GM18502 (cell line): ENCODE data around the gene MAP1LC3A.

Experiments used
- ATAC-seq: cut with Tn5 transposase; IDR thresholded peaks from one replicate; pipeline ENCODE4 v1.9.1; 2021; ENCODE audit warnings: mild to moderate bottlenecking; ENCODE audit not compliant: unreplicated experiment, poor library complexity

MAP1LC3A gene

DNA sequence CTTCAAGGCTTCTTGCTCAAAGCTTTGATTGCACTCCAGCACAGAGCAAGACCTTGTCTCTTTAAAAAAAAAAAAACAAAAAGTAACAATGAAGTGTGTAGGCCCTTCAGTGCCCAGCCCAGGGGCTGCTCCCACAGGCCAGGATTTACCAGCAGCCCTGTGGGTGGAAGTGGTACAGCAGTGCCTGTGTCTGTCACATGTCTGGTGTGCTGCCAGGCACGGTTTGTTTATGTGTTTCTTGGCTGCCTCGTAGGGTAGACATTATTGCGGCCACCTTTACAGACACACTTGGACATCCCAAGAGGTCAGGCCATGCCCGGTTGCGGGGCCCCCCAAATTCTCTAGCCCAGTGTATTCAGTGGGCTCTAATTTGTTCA is 29.6 kb upstream of the MAP1LC3A start:
- ATAC-seq, result no peak

DNA sequence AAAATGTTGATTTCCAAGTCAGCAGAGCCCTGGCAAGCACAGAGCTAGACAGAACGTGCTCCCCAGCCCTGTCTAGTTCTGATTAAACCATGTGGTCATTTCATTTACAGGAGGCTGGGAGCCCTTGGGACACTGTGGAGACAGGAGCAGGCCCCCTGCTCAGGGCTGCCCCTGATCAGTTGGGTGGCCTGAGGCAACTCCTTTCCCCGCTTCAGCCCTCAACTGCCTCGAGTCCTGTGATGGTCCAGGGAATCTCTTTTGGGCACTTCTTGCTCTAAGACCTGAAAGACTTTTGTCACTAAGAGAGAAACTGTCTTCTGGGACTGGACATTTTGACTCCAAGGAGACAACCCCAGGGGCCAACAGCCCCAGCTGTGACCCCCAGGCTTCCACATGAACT is 28.8 kb upstream of the MAP1LC3A start:
- no peak for ATAC-seq

DNA sequence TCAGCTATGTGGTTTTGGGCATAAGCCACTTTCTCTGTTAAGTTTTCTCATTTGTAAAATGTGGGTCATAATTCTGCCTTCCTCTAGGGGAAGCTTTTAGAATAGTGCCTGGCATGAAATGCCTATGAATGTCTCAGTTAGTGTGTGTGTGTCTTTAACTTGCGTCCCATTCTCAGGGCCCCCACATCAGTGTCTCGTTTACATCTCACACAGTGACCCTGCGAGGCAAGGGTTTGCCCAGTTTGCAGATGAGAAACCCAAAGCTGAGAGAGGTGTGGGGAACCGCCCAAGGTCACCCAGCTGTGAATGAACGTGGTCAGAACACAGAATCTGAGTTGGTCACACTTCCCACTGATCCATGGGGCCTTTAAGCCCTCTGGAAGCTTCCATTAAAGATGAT is 28.2 kb upstream of the MAP1LC3A start:
- no peak for ATAC-seq

DNA sequence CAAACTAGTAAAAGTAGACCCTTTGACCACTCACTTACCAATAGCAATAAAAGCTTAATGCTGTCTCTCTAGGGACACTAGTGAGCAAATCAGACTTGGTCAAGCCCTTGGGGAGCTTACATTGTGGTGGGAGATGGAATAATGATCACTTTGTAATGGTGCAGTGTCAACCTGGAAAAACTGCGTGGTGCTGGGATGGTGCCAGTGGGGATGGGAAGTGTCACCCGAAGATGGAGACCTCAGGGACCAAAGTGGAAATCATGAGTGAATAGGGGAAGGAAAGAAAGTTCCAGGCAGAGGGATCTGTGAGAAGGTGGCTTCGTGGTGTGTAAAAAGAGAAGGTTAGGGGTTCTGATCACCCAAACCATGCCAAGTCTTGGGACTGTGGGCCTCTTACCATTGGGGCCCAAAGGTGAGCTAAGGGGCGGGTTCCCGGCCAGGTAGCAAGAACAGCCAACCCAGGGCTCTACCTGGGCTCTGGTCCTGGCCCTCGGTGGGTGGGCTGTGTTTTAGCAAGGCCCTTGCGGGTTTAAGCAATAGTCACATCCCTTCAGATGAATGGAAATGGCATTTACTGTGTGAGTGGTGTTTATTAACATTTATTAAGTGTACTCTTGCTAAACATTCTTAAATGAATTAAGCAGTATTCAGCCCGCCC is 26.8 kb upstream of the MAP1LC3A start:
- no peak for ATAC-seq

DNA sequence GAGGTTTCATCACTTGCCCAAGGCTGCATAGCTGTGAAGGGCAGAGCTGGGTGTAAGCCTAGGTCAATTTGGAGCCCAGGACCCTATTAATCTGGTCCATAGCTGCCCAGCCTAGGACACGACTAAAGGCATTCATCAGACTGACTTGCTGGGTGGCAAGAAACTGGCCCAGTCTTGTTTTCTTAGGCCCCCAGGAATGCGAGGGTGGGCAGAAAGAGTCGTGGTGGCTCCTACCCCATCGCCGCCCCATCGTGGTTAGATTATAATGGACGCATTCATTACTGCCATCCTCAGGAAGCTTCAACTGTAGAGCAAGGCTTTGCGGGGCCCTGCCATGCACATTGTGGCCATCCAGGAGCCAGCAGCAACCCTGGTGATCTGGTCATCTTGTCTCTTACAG is 26.2 kb upstream of the MAP1LC3A start:
- no peak for ATAC-seq

DNA sequence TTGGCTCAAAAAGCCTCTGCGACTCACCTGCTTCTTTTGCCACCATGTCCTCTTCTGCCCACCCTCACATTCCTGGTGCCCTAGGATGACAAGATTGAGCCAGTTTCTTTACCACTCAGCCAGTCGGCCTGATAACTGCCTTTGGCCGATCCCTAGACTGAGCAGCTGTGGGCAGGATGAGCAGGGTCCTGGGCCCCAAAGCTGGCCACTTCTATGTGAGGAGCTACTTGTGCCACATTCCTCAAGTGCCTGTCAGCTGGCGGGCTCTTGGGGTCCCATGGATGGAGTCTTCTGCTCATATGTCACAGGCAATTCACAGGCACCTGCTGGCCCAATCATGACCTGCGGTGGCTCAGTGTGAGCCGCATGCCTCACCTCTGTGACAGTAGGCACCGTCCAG is 25.8 kb upstream of the MAP1LC3A start:
- no peak for ATAC-seq

DNA sequence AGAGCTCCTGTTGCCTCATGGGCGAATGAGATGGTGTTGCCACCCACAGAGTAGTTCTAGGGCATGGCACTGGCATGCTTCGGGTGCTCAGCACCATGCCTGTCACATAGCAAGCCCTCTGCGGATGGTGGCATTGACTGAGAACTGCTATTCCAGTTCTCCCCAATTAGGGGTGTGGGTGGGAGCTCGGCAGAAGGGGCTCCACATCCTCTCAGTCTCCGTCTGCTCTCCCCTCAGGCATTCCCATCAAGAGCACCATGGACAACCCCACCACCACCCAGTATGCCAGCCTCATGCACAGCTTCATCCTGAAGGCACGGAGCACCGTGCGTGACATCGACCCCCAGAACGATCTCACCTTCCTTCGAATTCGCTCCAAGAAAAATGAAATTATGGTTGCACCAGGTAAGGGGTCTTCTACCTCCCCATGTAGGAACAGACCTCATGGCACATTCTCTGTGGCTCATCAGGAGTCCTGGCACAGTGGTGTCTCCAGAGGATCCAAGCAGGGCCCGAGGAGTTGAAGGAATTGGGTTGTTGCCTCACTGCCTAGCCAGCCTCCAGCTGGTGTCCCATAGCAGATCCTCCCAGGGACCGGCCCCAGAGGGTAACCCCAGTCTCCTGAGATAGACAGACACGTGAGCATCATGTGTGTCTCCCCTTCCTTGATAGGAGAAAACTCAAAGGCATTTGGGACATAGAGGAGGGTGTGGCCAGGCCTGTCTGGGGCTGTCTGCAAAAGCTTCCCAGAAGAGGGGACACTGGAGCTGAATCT is 23.9 kb upstream of the MAP1LC3A start:
- ATAC-seq, result no peak

DNA sequence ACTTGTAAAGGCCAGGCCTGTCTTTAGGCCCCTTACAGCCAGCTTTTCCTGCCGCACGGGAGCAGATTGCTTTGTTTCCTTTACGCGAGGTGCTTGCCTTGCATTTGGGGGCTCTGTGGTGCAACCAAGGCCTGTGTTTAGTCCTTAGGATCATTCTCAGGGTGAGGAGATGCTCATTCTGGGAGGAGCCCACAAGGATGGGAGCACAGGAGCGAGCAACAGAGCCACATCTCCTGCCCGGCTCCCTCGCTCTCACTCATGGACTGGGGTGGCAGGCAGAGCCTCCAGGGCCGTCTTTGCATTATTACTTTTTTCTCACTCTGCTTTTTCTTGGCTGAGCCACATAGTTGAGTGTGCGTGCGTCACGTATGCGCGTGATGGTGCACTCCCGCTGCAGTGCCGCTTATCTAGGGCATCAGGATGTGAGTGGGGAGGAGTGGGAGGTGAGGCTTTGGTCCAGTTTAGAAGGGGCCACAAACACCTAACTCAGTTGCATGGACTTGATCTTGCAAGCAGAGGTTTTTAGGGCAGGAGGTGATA is 23.1 kb upstream of the MAP1LC3A start:
- no peak for ATAC-seq

DNA sequence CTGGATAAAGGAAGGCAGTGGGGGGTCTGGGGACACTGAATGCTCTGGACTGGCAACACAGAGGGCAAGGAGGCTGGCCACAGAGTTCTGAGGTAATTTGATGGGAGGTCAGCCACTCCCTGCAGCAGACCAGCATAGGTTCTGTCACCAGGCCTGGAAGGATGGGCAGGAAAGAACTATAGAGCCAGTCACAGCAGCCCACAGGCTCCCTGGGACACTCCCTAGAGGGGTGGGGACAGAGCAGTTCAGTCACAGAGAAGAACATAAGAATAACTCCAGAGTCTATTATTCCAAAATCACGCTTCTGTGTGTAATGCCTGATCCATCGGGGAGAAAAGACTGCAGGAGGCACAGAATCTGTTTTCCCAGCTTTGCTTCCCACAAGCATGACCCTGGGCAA is 22.7 kb upstream of the MAP1LC3A start:
- no peak for ATAC-seq

DNA sequence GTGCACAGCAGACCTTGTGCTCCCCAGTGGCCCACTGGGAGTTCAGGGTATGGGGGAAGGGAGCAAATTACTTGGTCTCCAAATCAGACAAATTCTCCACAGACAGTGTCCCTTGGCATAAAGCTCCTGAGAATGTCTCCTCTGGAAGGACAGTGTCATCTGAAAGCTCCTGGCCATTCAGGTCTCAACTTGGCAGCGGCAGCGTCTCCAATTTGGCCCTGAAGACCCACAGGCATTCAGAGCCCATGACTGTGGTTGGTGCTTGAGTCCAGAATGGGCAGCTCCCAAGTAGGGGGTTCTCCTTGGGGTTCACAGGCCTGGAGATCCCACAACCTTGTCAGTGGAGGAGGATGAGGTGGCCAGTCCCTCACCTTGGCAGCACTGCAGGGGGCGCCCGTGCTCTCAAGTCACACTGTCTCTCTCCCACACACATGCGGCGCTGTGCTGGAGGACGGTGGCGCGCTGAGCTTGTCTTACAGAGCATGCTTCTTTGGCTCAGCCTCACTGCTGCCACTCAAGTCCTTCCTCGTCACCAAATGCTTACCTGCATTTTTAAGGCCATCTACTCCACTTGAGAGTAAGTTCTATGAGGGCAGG is 21.6 kb upstream of the MAP1LC3A start:
- no peak for ATAC-seq

DNA sequence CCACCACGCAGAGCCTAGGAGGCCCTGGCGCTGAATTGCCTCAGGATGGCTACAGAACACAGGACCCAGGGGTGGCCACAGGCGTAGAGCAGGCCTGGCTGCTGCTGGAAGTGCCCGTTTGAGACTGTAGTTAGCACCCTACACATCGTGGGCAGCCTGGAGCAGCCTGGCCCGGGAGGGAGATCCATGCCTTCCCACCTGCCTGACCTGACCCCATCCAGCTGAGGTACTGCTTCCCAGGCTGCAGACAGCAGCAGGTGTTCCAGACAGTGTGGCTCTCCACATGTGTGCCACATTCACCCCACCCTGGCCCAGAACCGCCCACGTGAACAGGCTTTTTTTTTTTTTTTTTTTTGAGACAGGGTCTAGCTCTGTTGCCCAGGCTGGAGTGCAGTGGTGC is 20.9 kb upstream of the MAP1LC3A start:
- ATAC-seq, result no peak

DNA sequence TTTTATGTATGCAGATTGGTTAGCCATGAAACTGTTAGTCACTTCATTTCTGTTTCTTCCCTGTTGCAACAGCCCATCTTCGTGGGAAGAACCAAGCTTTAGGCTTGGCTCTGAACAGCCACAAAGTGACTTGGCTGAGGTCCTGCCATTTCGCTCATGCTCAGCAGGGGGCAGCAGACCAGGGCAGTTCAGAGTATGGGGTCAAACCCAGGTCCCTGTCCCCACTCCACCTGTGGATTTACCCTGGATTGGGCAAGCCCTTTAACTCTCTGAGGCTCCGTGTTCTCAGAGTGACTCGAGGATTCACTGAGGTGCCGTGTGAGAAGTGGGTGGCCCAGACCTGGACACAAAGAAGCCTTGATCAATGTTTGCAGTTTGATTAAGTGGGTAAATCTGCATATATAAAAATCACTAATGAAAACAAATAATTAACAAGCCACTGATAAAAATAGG is 19.8 kb upstream of the MAP1LC3A start:
- ATAC-seq, result no peak

DNA sequence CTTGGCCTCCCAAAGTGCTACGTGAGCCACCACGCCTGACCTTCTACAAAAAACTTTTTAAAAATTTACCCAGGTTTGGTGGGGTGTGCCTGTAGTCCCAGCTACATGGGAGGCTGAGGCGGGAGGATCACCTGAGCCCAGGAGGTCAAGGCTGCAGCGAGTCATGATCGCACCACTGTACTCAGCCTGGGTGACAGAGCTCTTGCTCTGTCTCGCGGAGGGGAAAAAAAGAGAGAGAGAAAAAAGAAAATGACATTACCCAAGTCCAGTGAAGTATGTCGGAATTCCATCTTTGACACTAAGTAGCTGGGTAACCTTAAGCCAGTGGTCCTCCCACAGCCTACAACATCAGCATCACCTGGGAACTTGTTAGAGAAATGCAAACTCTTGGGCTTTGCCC is 18.8 kb upstream of the MAP1LC3A start:
- no peak for ATAC-seq

DNA sequence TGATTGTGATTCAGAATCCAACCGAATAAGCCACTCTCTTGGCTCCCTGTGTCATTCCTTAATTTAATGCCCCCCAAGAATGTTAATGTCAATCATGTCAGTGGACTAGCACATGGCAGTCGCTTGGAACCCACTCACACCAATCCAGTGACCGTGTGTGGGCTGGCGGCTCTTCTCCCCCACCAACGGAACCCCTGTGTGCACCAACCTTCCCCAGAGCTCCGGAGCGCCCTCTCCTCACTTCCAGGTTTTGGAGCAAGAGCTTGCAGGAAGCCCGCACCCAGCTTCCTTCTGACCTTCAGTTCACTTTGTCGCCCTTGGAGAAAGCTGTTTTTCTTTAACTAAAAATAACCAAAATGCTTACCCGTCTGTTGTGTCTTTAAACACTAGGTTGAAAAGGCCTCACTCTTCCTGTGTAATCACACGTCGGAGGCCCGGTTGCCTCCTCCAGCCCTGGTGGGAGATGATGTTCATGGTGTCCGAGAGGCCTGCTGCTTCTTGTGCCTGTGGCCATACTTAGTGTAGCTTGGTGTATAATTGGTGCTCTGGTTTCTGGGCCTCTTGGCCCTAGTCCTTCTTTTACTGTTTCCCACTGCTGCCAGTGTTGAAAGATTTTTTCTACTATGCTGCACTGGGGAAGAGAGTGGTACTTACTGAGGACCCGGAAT is 17.8 kb upstream of the MAP1LC3A start:
- ATAC-seq, result no peak

DNA sequence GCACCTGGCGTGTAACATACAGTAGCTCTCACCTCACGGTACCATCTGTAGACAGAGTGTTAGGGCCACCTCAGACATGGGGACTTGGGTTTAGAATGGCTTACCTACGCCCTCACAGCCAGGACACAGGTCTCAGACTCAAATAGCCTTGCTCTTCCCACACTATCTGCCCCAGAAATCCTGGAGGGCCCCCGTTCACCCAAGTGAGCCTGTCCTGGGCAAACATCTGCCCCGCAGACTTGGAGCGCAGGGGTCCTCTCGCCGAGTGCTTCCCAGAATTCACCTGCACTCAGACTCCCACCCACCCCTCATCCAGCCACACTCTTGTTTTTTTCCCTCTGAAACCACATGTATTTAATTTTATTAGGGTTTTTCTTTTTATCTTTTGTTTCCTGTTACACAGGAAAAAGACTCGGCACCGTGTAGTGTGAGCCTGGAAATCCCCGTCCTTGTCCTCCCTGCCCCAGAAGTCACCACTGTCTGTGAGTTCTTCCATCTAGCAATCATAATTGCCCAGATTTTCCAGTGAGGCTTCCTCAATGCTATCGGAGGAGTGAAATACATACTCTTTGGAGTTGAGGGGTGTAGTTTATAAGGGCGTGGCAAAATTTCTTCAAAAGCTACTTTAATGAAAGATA is 17.1 kb upstream of the MAP1LC3A start:
- no peak for ATAC-seq

DNA sequence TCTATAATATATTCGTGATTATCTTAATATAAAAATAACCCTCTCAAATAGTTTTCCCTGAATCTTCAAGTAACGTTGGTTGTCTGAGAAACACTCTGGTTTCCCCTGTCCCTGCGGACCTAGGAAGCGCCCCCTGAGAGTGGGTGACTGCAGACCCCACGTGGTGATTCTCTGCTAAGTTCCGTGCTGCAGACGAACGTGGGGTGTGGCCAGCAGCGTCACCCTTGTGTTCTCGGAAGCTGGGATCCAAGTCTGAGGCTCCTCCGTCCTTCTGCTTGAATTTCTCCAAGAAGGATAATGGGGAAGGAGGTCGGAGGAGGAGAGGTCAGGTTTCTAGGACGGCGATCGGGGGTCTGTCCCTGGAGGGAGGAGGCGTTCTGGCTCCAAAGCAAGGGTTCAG is 16.6 kb upstream of the MAP1LC3A start:
- no peak for ATAC-seq

DNA sequence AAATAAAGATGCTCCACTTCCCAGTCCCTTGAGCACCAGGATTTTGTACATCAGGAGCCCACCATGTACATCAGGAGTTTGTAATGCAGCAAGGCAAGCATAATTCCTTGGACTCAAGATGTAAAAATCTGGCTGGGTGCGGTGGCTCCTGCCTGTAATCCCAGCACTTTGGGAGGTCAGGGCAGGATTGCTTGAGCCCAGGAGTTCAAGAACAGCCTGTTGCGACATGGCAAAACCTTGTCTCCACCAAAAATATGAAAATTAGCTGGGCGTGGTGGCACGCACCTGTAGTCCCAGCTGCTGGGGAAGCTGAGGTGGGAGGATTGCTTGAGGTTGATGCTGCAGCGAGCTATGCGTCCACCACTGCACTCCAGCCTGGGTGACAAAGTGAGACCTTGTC is 16.1 kb upstream of the MAP1LC3A start:
- no peak for ATAC-seq

DNA sequence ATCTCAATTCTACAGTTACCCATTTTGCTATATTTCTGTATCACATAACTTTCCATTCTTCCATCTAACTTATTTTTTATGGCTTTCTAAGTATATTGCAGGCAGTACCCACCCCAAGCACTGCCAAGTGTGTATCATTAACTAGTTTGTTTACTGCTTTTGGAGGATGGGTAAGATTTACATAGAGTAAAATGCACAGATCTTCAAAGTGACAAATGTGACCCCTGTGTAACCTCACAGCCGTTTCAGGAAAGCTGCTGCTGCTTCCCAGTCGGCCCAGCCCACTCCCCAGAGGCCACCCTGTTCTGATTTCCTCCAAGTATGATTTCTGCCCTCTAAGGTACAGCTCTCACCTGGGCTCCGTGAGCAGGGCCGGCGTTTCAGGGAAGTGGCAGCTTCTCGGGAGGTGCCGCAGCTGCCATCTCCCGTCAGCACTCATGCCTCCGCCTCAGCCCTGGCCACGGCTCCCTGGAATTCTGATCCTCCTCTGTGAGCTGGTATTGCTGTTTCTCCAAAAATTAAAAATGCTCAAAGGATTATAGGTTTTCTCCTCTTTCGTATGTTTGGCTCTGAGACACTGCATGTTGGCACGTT is 15.0 kb upstream of the MAP1LC3A start:
- no peak for ATAC-seq

DNA sequence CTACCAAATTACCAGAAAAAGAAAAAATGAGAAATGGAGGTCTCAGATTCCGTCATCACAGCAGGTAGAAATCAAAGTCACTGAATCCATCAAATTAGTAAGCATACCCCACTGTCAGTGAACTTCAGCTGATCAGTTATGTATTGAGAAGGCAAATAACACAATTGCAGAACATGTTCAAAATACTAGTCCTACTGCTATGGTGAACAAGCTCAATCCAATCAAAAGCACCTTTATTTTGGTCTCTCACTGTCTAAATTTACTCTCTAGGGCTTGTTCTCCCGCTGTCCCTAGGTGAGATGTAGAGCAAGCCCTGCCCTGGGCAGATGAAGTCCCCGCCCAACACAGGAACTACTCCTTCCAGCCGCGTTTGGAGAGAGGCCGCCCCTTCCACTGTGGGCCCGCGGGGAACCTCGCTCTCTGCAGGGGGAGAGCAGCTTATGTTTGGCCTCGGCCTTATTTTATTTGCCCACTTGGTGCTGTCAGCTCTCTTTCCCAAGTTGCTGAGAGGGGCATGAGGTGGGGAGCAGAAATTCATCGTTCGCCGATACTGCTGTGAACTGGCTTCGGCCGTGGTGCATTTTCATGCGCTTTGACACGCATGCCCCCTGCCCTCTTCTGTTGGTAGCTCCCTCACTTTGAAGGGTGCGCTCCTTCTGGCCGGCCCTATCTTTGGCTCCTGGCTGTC is 14.3 kb upstream of the MAP1LC3A start:
- no peak for ATAC-seq
